Endothelial cell (in vitro differentiated cells): ENCODE results near the gene PLBD1. TPM values are rescaled to one million over a fixed set of nuclear protein-coding genes. Genes with fewer than 3 reads are reported as not detected.

ENCODE experiments used
- DNase-seq: peaks from one replicate; pipeline ENCODE4 v3.0.0; 2021; ENCODE audit warnings: low spot score
- H3K27ac Mint-ChIP-seq: one replicate; pipeline ENCODE4 v1.8.0; 2021; ENCODE audit warnings: mixed read lengths, inconsistent platforms; ENCODE audit not compliant: unreplicated experiment
- H3K27me3 Mint-ChIP-seq: one replicate; pipeline ENCODE4 v1.8.0; 2021; ENCODE audit warnings: mild to moderate bottlenecking, moderate library complexity, mixed read lengths, inconsistent platforms; ENCODE audit not compliant: unreplicated experiment
- H3K36me3 Mint-ChIP-seq: one replicate; pipeline ENCODE4 v1.8.0; 2021; ENCODE audit warnings: mild to moderate bottlenecking, low read depth, mixed read lengths, inconsistent platforms; ENCODE audit not compliant: unreplicated experiment
- H3K4me1 Mint-ChIP-seq: one replicate; pipeline ENCODE4 v1.8.0; 2021; ENCODE audit warnings: mild to moderate bottlenecking, mixed read lengths, inconsistent platforms; ENCODE audit not compliant: unreplicated experiment
- H3K4me3 Mint-ChIP-seq: one replicate; pipeline ENCODE4 v1.8.0; 2021; ENCODE audit warnings: mild to moderate bottlenecking, mixed read lengths, inconsistent platforms; ENCODE audit not compliant: unreplicated experiment
- H3K9me3 Mint-ChIP-seq: one replicate; pipeline ENCODE4 v1.8.0; 2021; ENCODE audit warnings: mixed read lengths, inconsistent platforms; ENCODE audit not compliant: unreplicated experiment
- total RNA-seq: library from RNA; stranded (reverse); fragmentation: NEBNext Ultra II Directional; extraction: Animal tissue kit (Norgen Biotek cat#: 25700); gene quantifications from one replicate; pipeline ENCODE4 v1.2.1, GENCODE V29; 2021; ENCODE audit not compliant: unreplicated experiment
- TF ChIP-seq, protein P1 (sequence below): fragments of 200-600 bp; sonication (generic); IDR thresholded peaks from one replicate; pipeline ENCODE4 v1.5.0; 2021; ENCODE audit warnings: antibody characterized with exemption; ENCODE audit not compliant: unreplicated experiment

The PLBD1 gene
- total RNA-seq, 1 donor from 2014 or later = 21.2 TPM

DNA sequence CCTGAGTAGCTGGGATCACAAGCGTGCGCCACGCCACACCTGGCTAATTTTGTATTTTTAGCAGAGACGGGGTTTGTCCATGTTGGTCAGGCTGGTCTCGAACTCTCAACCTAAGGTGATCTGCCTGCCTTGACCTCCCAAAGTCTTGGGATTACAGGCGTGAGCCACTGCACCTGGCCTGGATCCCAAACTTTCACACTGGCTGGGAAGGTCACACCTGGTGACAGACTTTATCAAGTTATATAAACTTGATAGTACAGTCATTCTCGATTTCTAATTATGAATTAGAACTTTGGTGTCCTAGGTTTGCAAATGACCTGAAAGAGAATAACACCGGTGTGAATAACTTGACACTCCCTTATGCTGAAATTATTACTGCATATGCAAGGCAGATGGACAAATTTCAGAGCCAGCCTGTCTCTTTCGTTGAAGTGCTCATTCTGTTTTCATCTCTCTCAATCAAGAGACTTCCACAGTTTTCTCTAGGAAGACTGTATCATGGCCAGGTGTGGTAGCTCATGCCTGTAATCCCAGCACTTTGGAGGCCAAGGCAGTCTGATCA is 5.9 kb downstream of the PLBD1 start:
- no peak for DNase-seq
- H3K9me3 Mint-ChIP-seq = no peaks in the 10 kb centered on the region
- no peaks in the 10 kb centered on the region for H3K36me3 Mint-ChIP-seq
- TF ChIP-seq, protein P1, sequence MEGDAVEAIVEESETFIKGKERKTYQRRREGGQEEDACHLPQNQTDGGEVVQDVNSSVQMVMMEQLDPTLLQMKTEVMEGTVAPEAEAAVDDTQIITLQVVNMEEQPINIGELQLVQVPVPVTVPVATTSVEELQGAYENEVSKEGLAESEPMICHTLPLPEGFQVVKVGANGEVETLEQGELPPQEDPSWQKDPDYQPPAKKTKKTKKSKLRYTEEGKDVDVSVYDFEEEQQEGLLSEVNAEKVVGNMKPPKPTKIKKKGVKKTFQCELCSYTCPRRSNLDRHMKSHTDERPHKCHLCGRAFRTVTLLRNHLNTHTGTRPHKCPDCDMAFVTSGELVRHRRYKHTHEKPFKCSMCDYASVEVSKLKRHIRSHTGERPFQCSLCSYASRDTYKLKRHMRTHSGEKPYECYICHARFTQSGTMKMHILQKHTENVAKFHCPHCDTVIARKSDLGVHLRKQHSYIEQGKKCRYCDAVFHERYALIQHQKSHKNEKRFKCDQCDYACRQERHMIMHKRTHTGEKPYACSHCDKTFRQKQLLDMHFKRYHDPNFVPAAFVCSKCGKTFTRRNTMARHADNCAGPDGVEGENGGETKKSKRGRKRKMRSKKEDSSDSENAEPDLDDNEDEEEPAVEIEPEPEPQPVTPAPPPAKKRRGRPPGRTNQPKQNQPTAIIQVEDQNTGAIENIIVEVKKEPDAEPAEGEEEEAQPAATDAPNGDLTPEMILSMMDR = no peak
- peaks cover 39% of the 10 kb centered on the region for H3K4me1 Mint-ChIP-seq
- H3K4me3 Mint-ChIP-seq = no peak overlapping the region
- H3K27ac Mint-ChIP-seq = peak overlapping the region; percentile 61
- peaks cover 1% of the 10 kb centered on the region for H3K27me3 Mint-ChIP-seq

- Mint-ChIP-seq H3K4me3 (no peak overlapping the region), H3K27me3 (peaks cover 1% of the 10 kb centered on the region), H3K4me1 (peaks cover 38% of the 10 kb centered on the region), H3K9me3 (no peaks in the 10 kb centered on the region), H3K27ac (peak overlapping the region; percentile 61), H3K36me3 (no peaks in the 10 kb centered on the region)
- TF ChIP-seq, protein P1 = no peak
- no peak for DNase-seq
These were observed 6.6 kb downstream of the PLBD1 start for GRCh38 chr12:14560904-14561574.

- Mint-ChIP-seq H3K4me3 (no peak overlapping the region), H3K27me3 (peaks cover under 1% of the 10 kb centered on the region), H3K4me1 (peaks cover 29% of the 10 kb centered on the region), H3K27ac (peak overlapping the region; percentile 11), H3K36me3 (no peaks in the 10 kb centered on the region), H3K9me3 (no peaks in the 10 kb centered on the region)
- DNase-seq = no peak
- TF ChIP-seq, protein P1 = no peak
These were observed 9.2 kb downstream of the PLBD1 start for GRCh38 chr12:14558473-14558959.

- TF ChIP-seq, protein P1 = no peak
- no peak for DNase-seq
- Mint-ChIP-seq H3K36me3 (no peaks in the 10 kb centered on the region), H3K27me3 (no peaks in the 10 kb centered on the region), H3K27ac (no peak overlapping the region), H3K4me3 (no peak overlapping the region), H3K9me3 (no peaks in the 10 kb centered on the region), H3K4me1 (peaks cover 23% of the 10 kb centered on the region)
These were observed 9.7 kb downstream of the PLBD1 start for GRCh38 chr12:14557966-14558365.
